Cardiac muscle cell (in vitro differentiated cells and primary cell): Measurements from ENCODE around the gene NDOR1. TPM values are rescaled to one million over a fixed set of nuclear protein-coding genes. Genes with fewer than 3 reads are reported as not detected.

Experiments used
- DNase-seq, 2 donors: peaks; one replicate each; pipeline versions ENCODE4 v3.0.0 to v3.0.0-alpha.2; 2010 to 2017; ENCODE audit warnings: low read depth in 1 of 2, low spot score in 1 of 2
- H3K27ac ChIP-seq: fragments of 200-600 bp; sonication (generic); 2 replicates; pipeline ENCODE4 v1.5.1; 2016
- H3K27me3 ChIP-seq: fragments of 200-600 bp; sonication (generic); 2 replicates; pipeline ENCODE4 v1.6.0; 2016; ENCODE audit warnings: control low read depth
- H3K36me3 ChIP-seq: fragments of 200-600 bp; sonication (generic); 2 replicates; pipeline ENCODE4 v1.5.1; 2016; ENCODE audit warnings: control low read depth
- H3K4me1 ChIP-seq: fragments of 200-600 bp; sonication (generic); 2 replicates; pipeline ENCODE4 v1.8.1; 2017; ENCODE audit warnings: low read depth, mild to moderate bottlenecking, mixed run types
- H3K4me3 ChIP-seq: fragments of 200-600 bp; sonication (generic); 2 replicates; pipeline ENCODE4 v1.5.1; 2016; ENCODE audit warnings: mild to moderate bottlenecking
- H3K9me3 ChIP-seq: fragments of 200-600 bp; sonication (generic); 2 replicates; pipeline ENCODE4 v1.5.1; 2017; ENCODE audit warnings: low read depth, mild to moderate bottlenecking, control low read depth
- polyA plus RNA-seq: library from polyadenylated mRNA; unstranded; fragments of >200 nt; fragmentation: Nextera tagmentation; extraction: Ambion mirVana; gene quantifications from 2 replicates; pipeline ENCODE4 v1.2.1, GENCODE V29; 2016
- total RNA-seq: library from RNA; depleted of rRNA; stranded (reverse); fragments of >200 nt; gene quantifications from 2 replicates; pipeline ENCODE4 v1.2.3, GENCODE V29; 2016
- TF ChIP-seq, protein P1 (sequence below): IDR thresholded peaks from 2 replicates; pipeline ENCODE4 v1.5.1; 2012; ENCODE audit warnings: low read depth, mild to moderate bottlenecking, low read length

Gene NDOR1
- total and polyA plus RNA-seq, 2 experiments from 2014 or later: 17.5 to 18.1 TPM

DNA sequence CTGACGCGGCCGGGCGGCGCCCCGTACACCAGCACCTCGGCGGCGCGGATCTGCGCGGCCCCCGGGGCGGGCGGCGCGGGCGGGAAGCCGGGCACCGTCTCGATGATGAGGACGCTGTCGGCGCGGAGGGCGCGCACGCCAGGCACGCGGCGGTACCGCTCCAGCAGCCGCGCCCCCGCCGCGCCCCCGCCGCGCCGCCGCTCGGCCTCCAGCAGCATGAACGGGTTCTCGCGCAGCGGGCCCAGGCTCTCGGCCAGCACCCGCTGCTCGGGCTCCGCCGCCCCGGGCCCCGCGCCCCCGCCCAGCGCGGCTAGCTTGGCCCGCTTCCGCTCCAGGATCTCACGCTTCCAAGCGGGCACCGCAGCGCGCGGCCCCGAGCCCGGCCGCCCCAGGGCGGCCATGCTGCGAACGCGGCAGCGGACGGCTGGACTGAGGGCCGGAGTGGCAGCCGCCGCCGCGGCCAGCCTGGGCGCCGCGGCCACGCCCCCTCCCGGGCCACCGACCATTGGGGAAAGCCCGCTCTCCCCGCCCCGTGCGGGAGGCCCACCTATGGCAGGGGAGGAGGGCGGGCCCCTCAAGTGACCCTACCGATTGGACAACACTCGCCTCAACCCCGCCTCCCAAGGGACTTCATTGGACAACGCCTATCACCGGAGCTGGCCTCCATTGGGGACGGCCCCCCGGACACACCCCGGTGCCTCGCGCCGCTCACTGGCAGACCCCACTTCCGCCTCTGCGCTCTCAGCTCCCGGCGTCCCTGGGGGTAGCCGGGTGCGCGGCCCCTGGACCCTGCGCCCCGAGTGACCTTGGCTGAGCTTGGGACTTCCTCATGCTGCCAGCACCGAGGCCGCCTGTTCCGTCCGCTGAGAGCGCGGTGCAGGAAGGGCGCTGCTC is 4.9 kb upstream of the NDOR1 start, which contains the start of gene TPRN:
Gene TPRN, minus strand, starts transcription at position 431 of the 894 bp plus-strand sequence. Its CDS starts 30 bp downstream, at position 401.
- Histone ChIP-seq H3K4me1 (peaks cover 50% of the 10 kb centered on the region), H3K27me3 (no peaks in the 10 kb centered on the region), H3K27ac (peak within 1 kb of the TSS; percentile 93), H3K36me3 (no peaks in the 10 kb centered on the region), H3K9me3 (no peaks in the 10 kb centered on the region), H3K4me3 (peak within 1 kb of the TSS; percentile 61)
- TF ChIP-seq, protein P1, sequence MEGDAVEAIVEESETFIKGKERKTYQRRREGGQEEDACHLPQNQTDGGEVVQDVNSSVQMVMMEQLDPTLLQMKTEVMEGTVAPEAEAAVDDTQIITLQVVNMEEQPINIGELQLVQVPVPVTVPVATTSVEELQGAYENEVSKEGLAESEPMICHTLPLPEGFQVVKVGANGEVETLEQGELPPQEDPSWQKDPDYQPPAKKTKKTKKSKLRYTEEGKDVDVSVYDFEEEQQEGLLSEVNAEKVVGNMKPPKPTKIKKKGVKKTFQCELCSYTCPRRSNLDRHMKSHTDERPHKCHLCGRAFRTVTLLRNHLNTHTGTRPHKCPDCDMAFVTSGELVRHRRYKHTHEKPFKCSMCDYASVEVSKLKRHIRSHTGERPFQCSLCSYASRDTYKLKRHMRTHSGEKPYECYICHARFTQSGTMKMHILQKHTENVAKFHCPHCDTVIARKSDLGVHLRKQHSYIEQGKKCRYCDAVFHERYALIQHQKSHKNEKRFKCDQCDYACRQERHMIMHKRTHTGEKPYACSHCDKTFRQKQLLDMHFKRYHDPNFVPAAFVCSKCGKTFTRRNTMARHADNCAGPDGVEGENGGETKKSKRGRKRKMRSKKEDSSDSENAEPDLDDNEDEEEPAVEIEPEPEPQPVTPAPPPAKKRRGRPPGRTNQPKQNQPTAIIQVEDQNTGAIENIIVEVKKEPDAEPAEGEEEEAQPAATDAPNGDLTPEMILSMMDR: no peak
- peak; percentile 99 to 100 for DNase-seq

- Histone ChIP-seq H3K36me3 (no peaks in the 10 kb centered on the region), H3K4me1 (peaks cover 53% of the 10 kb centered on the region), H3K27me3 (no peaks in the 10 kb centered on the region), H3K4me3 (peak overlapping the region; percentile 60), H3K9me3 (no peaks in the 10 kb centered on the region), H3K27ac (peak overlapping the region; percentile 93)
- TF ChIP-seq, protein P1: no peak
- DNase-seq: no peak
Observed at GRCh38 chr9:137201205-137201868, 4.2 kb upstream of the NDOR1 start.

GRCh38 chr9:137202966-137203365 is 2.5 kb upstream of the NDOR1 start:
- no peaks in the 10 kb centered on the region for H3K9me3 ChIP-seq
- DNase-seq: no peak
- peaks cover 48% of the 10 kb centered on the region for H3K4me1 ChIP-seq

DNA sequence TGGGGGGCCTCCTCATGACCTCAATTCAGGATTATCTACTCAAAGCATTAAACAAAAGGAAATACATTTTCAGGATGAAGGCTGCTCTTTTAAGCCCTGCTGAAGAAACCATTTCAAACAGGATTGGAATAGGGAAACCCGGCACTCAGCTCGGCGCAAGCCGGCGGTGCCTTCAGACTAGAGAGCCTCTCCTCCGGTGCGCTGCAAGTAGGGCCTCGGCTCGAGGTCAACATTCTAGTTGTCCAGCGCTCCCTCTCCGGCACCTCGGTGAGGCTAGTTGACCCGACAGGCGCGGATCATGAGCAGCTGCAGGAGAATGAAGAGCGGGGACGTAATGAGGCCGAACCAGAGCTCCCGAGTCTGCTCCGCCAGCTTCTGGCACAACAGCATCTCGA is 772 bp upstream of the NDOR1 start:
- H3K9me3 ChIP-seq: no peaks in the 10 kb centered on the region
- H3K27ac ChIP-seq: peak overlapping the region; percentile 47
- H3K36me3 ChIP-seq: no peaks in the 10 kb centered on the region
- H3K27me3 ChIP-seq: no peaks in the 10 kb centered on the region
- peaks cover 30% of the 10 kb centered on the region for H3K4me1 ChIP-seq
- H3K4me3 ChIP-seq: peak overlapping the region; percentile 86
- DNase-seq: no peak
- TF ChIP-seq, protein P1: no peak

More at GRCh38 chr9:137202966-137203365, 2.5 kb upstream of the NDOR1 start:
- H3K36me3 ChIP-seq: no peaks in the 10 kb centered on the region
- H3K4me3 ChIP-seq: no peak overlapping the region
- H3K27me3 ChIP-seq: no peaks in the 10 kb centered on the region
- H3K27ac ChIP-seq: no peak overlapping the region
- TF ChIP-seq, protein P1: no peak

GRCh38 chr9:137206602-137207001 is 1.1 kb downstream of the NDOR1 start:
- Histone ChIP-seq H3K9me3 (no peaks in the 10 kb centered on the region), H3K27ac (no peak overlapping the region), H3K36me3 (no peaks in the 10 kb centered on the region), H3K4me3 (peak overlapping the region; percentile 86), H3K4me1 (peaks cover 24% of the 10 kb centered on the region), H3K27me3 (no peaks in the 10 kb centered on the region)
- TF ChIP-seq, protein P1: no peak
- DNase-seq: no peak
